DMS 273 (cell line): Measurements from ENCODE around the gene BAX.

Experiments
- DNase-seq: peaks from one replicate; lab custom pipeline; 2025; ENCODE audit not compliant: unreplicated experiment; lab: John Stamatoyannopoulos, UW

BAX gene

GRCh38 chr19:49010453-49010852 lies 55.8 kb downstream of the BAX start:
- DNase-seq: no peak

- no peak for DNase-seq
Measured at GRCh38 chr19:49011194-49011593, 56.5 kb downstream of the BAX start.
